Measurements from ENCODE around the gene CTTNBP2NL.
A peak's percentile ranks its signal among the peaks of the same experiment; 100 is the strongest.

CTTNBP2NL gene

DNA sequence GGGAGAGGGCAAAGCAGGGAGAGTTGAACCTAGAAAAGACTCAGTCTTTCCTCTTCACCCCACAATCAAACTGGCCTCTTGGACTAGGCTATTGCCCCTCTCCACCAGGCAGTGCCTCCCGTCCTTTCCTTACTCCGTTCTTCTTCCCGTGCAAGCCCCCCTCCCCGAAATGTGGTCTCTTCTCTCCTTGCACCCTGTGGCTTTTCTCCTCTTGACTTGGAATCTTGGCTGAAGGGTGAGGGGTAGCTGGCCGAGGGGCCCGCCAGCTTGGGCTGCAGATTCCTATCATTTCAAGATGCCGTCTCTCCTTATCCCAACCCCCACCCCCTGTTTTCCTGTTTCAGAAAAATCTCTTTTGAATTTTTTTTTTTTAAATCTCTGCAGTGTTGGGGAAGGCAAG is 114.3 kb downstream of the CTTNBP2NL start:
- H3K36me3 ChIP-seq (ENCODE audit: control insufficient read depth, low read depth, low read length) = no peaks in the 10 kb centered on the region
- no peaks in the 10 kb centered on the region for H3K9me3 ChIP-seq (ENCODE audit: control insufficient read depth, low read depth, low read length)
- H3K9ac ChIP-seq (ENCODE audit: low read length) = no peak overlapping the region
- no peak overlapping the region for H3K27ac ChIP-seq (ENCODE audit: low read length)
- peaks cover 86% of the 10 kb centered on the region for H3K27me3 ChIP-seq (ENCODE audit: control insufficient read depth, insufficient read depth, low read length)
- H3K4me1 ChIP-seq (ENCODE audit: control insufficient read depth, low read depth, low read length) = peaks cover 12% of the 10 kb centered on the region
- peak overlapping the region; percentile 71 for H3K4me3 ChIP-seq (ENCODE audit: low read length)
